Upper lobe of right lung (tissue), 1 donor: ENCODE measurements around the gene PLBD2. TPM values are rescaled to one million over a fixed set of nuclear protein-coding genes. Genes with fewer than 3 reads are reported as not detected.

Experiments
- ATAC-seq: fragments of 200-7000 bp; cut with Tn5 transposase; one replicate; pipeline ENCODE4 v1.9.1; 2020; ENCODE audit warnings: mild to moderate bottlenecking, moderate library complexity
- DNase-seq: peaks from one replicate; pipeline ENCODE4 v3.0.0-alpha.2; 2020
- H3K27ac ChIP-seq: fragments of 200-600 bp; one replicate; pipeline ENCODE4 v1.8.0; 2022
- H3K27me3 ChIP-seq: fragments of 200-600 bp; one replicate; pipeline ENCODE4 v1.8.0; 2022; ENCODE audit warnings: mild to moderate bottlenecking
- H3K36me3 ChIP-seq: fragments of 200-600 bp; one replicate; pipeline ENCODE4 v1.8.0; 2022
- H3K4me1 ChIP-seq: fragments of 200-600 bp; one replicate; pipeline ENCODE4 v1.8.0; 2022
- H3K4me3 ChIP-seq: fragments of 200-600 bp; one replicate; pipeline ENCODE4 v1.8.0; 2022; ENCODE audit warnings: mild to moderate bottlenecking
- H3K9me3 ChIP-seq: fragments of 200-600 bp; one replicate; pipeline ENCODE4 v1.8.0; 2022
- CTCF ChIP-seq: fragments of 200-600 bp; IDR thresholded peaks from one replicate; pipeline ENCODE4 v1.8.0; 2022; ENCODE audit warnings: antibody characterized with exemption
- intact Hi-C: fragments of 100-400 bp; cut with DNase I; formaldehyde crosslinking; loops from one replicate; pipeline ENCODE4 v1.11.0; 2022
- total RNA-seq: library from RNA; stranded (reverse); fragmentation: NEBNext Ultra II Directional; extraction: Animal tissue kit (Norgen Biotek cat#: 25700); gene quantifications from one replicate; pipeline ENCODE4 v1.2.1, GENCODE V29; 2021
- donor health status: DM: no; HTN: yes; CAD: no; lungs with severe emphysema.

Gene PLBD2
- total RNA-seq, 1 donor from 2014 or later, result 41.0 TPM

DNA sequence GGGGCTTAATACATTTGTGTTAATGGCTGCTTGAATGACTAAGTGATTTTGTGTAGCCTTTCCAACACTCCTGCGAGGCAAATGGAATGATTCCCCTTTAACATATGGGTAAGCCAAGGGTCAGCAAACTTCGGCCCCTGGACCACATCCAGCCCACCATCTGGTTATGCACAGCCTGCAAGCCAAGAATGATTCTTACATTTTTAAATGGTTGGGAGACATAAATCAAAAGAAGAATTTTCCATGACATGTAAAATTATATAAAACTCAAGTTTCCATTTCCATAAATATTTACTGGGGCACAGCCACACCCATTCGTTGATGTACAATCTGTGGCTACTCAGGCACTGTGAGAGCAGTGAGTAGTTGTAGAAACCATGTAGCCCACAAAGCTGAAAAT, 32.5 kb upstream of the PLBD2 start:
- Histone ChIP-seq H3K36me3 (peaks cover 21% of the 10 kb centered on the region), H3K4me3 (no peak overlapping the region), H3K27ac (peak overlapping the region; percentile 30), H3K4me1 (peaks cover 19% of the 10 kb centered on the region), H3K9me3 (no peaks in the 10 kb centered on the region), H3K27me3 (no peaks in the 10 kb centered on the region)
- ATAC-seq, result no peak
- TF ChIP-seq CTCF, result no peak
- intact Hi-C loops, result no loop called here
- no peak for DNase-seq

DNA sequence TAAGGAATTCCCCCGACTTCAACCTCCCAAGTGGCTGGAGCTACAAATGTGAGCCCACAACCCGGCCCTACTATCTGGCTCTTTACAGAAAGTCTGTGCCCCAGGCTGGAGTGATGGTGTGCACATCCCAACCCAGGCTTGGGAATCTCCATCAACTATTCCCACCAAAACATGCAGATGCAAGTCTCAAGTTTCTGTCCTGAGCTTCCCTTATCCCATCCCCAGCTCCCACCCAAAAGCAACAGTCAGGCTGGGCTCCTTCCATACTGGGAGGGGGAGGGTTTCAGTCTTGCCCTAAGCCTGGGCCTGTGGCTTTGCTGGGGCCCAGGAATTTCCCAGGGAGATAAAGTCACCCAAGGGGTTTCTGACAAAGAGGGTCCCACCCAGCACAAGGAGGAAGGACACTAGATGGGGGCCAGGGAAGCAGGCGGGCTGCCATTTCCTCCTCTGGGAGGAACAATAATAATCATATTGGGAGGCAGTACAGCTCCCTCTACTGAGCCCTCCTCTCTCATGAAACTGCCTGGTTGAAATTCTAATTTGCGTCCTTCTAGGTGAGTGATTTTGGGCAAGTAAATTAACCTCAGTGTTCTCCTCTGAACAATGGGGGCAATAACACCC, 31.5 kb upstream of the PLBD2 start:
- ATAC-seq (no peak), DNase-seq (no peak)
- H3K27ac ChIP-seq, result peak overlapping the region; percentile 6
- intact Hi-C loops, result no loop called here
- H3K4me3 ChIP-seq, result no peak overlapping the region
- no peaks in the 10 kb centered on the region for H3K27me3 ChIP-seq
- no peaks in the 10 kb centered on the region for H3K9me3 ChIP-seq
- peaks cover 19% of the 10 kb centered on the region for H3K4me1 ChIP-seq
- no peak for TF ChIP-seq CTCF
- peaks cover 24% of the 10 kb centered on the region for H3K36me3 ChIP-seq

DNA sequence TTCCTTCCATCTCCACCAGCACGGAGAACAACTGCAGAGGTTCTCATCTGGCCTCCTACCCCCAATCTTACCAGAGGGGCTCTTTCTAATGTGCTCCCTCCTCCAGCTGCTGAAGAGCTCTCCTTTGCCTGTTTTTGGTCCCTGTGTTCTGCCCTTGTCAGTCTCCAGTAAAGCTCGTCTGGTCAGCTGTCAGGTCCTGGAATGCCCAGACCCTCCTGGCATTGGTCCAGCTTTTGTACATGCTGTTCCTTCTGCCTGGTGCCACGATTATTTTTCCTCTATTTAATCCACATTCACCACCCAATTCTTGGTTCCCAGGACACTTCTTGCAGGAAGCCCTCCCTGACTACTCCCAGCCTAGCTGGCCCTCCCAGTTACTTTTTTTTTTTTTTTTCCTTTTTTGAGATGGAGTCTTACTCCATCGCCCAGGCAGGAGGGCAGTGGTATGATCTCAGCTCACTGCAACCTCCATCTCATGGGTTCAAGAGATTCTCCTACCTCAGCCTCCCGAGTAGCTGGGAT, 30.0 kb upstream of the PLBD2 start:
- Histone ChIP-seq H3K27ac (no peak overlapping the region), H3K27me3 (no peaks in the 10 kb centered on the region), H3K4me3 (no peak overlapping the region), H3K9me3 (no peaks in the 10 kb centered on the region), H3K4me1 (peaks cover 25% of the 10 kb centered on the region), H3K36me3 (peaks cover 29% of the 10 kb centered on the region)
- intact Hi-C loops, result no loop called here
- DNase-seq, result no peak
- ATAC-seq, result no peak
- TF ChIP-seq CTCF, result no peak

DNA sequence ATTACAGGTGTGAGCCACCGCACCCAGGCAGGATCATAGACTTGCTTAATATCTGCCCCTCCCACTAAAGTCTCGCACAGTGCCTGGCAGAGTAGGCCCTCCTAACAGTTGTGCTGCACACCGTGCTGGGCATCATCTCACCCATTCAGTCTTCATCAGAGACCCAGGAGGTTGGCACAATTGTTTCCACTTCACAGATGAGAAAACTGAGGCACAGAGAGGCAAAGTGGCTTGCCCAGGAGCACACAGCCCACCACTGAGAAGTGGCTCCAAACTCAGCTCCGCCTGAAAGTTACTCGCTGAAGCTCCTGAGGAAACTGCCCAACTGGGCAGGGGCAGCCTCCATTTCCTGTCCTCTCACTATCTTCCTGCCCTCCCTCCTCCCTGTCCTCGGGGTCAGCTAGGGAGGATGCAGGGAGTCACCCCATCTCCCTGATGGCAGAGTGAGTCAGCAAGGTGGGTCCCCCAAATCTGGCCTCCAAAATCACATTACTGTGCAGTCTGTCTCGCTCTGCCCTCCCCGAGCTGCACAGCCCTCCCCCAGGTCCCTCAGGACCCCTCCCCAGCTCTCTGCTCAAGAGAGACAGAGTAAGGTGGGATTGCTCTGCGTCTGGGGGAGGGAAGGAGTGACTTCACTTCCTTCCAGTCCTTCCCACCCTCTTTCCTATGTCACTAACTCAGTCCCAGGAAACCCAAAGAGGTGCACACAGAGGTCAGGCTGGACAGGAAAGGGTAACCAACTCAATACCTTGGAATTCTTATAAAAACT, 29.2 kb upstream of the PLBD2 start:
- TF ChIP-seq CTCF, result no peak
- Histone ChIP-seq H3K4me1 (peaks cover 32% of the 10 kb centered on the region), H3K4me3 (no peak overlapping the region), H3K27ac (no peak overlapping the region), H3K9me3 (no peaks in the 10 kb centered on the region), H3K36me3 (peaks cover 29% of the 10 kb centered on the region), H3K27me3 (no peaks in the 10 kb centered on the region)
- DNase-seq (no peak), ATAC-seq (no peak)
- intact Hi-C loops, result no loop called here

GRCh38 chr12:113329791-113330417, 28.5 kb upstream of the PLBD2 start:
- peaks cover 29% of the 10 kb centered on the region for H3K36me3 ChIP-seq
- H3K4me3 ChIP-seq, result no peak overlapping the region
- H3K27ac ChIP-seq, result no peak overlapping the region
- no peak for TF ChIP-seq CTCF
- intact Hi-C loops, result no loop called here
- H3K4me1 ChIP-seq, result peaks cover 33% of the 10 kb centered on the region
- no peaks in the 10 kb centered on the region for H3K27me3 ChIP-seq
- H3K9me3 ChIP-seq, result no peaks in the 10 kb centered on the region
- ATAC-seq (no peak), DNase-seq (no peak)
